Umbilical cord (tissue), 2 donors: ENCODE measurements around the gene MBNL2. TPM values are rescaled to one million over a fixed set of nuclear protein-coding genes. Genes with fewer than 3 reads are reported as not detected.
A peak's percentile ranks its signal among the peaks of the same experiment; 100 is the strongest.
"Not testable (repeated sequence)": the region's sequence is repeated elsewhere in the genome, so short reads cannot be mapped to it uniquely, and the experiment has no call there.

Experiments
- DNase-seq: peaks from one replicate; pipeline ENCODE4 v3.0.0-alpha.2; 2015; ENCODE audit warnings: low spot score
- total RNA-seq: library from RNA; depleted of rRNA; stranded (reverse); fragments of >200 nt; gene quantifications from one replicate; pipeline ENCODE4 v1.2.3, GENCODE V29; 2014; ENCODE audit warnings: low replicate concordance; ENCODE audit not compliant: insufficient read depth

The MBNL2 gene
- 119 TPM for total RNA-seq

DNA sequence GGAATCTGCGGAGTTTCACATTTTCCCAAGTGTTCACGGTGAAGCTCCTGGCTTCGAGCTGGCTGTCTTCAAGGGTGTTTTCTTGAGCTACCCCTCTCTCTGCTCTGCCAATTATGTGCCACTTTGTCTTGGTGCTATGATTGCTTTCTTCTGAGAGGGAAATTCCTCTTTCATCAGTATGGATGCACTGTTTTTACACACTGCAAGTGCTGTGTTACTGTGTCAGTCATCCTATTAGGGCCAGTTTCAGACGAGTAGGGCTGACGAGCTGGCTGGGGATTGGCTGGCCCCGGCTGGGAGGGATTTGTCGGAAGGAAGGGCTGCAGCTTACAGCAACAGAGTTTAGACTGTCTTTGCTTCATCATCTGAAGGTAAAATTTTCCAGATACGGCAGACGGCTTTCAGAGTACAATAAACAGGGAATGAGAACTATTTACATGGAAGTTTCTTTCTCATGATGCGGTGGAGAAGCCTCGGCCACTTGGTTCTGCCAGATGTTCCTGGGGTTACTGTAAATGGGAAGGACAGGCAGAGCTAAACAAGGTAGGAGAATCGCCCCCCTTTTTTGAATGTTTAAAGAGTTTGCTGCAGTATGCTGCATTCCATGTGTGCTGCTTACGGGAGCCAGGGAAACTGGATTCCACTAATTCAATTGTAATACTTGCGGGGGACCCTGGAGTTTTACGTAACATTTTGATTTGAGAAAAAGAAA lies at the start of gene MBNL2:
TSS of gene MBNL2 (plus strand) at position 345 of the 712 bp plus-strand sequence. CDS start 53,903 bp downstream, outside the sequence.
- DNase-seq = peak; percentile 98

GRCh38 chr13:97174638-97175037 lies 47.5 kb upstream of the MBNL2 start:
- DNase-seq = no peak

DNA sequence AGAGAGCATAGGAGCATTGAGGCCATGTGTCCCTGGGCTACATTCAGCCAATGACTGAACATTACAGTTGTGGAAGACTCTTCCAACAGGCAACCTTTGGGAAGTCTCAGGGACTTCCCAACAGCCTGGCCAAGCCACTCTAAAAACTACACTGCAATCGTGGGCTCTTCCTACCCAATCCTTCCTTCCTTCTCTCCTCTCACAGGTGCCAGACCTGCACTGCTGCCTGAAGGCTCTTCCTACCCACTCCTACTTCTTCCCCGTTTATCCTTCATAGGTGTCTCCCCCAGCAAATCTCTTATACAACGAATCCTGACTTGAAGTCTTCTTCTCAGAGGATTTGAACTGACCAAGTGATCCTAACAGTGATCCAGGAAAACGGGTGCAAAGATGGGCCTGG lies 47.1 kb upstream of the MBNL2 start:
- no peak for DNase-seq

DNA sequence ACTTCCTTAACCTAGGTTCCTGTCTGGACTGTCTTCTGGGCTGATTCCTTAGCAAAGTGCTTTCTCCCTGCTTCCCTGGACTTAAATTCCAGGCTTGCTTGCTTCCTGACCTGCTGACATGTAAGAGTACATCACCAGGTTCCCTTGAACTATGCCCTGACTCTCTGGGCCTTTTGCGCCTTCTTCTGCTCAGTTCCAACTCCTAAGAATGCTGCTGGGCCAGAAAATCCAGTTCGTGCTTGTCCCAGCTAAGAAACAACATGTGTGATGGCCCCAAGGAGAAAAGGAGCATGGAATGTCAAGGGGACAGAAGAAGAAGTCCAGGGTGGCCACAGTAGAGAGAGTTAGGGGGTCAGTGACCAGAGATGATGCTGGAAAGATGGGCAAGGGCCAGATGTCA lies 42.6 kb upstream of the MBNL2 start:
- DNase-seq = peak; percentile 11

DNA sequence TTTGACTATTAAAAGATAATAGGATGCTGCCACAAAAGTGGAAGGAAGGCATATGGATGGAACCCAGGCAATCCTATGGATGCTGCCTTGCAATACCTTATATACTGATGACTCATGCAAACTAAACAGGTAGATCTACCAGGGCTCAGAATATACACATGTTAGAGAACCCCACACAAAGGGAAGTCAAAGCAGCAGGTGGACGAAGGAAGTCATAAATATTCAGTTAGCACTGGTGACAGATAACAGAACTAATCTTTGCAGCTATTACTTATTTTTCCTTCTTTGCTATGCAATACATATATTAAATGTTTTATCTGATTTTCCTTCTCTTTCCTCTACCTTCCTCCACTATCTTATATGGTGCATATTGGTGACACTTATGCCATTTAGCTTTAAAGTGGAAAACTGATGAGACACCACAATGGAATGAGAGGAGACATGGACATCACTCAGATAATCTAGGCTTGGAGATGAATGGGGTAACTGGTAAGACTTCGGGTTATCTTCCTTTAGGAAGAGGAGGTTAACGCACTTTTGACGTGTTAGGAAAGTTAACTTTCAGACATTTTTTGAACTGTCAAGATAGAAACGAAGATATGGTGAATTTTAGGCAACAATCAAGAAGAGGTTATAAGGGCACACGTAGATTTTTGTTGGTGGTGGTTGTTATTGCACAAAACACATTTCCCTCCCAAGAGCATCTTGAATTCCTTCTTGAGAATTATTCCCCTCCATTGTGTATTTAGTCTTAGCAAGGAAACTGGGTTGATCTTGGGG lies 39.8 kb upstream of the MBNL2 start:
- DNase-seq = no peak

GRCh38 chr13:97185291-97185690 lies 36.8 kb upstream of the MBNL2 start:
- DNase-seq = no peak

DNA sequence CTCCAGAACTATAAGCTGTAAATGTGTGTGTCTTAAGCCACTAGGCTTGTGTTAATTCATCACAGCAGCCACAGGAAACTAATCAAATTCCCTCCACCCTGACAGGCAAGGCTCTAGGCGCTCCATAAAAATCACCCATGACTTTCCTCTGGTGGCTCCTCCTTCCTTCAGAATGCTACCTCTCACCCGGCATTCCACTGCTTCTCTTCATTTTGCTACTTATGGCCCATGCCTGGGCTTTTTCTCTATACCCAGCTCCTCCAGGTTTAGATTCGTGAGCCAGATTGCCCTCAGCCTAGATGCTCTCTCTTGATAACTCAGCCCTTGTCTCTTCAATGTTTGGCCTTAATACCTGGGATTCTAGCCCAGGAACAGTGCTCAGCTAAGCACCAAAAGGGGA lies 36.4 kb upstream of the MBNL2 start:
- no peak for DNase-seq

DNA sequence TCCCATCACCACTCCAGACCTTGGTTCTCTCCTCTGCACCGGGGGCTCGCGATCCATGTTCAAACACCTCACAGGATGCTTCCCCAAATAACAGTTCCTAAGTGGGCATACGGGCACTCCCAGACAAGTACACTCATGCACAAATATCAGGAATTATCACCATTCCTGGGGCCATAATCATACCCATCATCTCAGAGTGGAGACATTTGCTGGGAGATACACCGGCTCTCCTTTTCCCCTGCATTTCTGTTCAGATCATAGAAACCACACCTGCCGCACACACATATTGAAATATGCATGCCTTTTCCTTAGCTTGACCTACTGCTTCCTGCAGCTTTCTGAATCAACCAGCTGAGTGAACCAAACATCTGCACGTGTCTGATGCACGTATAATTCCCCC lies 33.9 kb upstream of the MBNL2 start:
- DNase-seq = no peak

GRCh38 chr13:97189928-97190327 lies 32.2 kb upstream of the MBNL2 start:
- no peak for DNase-seq

DNA sequence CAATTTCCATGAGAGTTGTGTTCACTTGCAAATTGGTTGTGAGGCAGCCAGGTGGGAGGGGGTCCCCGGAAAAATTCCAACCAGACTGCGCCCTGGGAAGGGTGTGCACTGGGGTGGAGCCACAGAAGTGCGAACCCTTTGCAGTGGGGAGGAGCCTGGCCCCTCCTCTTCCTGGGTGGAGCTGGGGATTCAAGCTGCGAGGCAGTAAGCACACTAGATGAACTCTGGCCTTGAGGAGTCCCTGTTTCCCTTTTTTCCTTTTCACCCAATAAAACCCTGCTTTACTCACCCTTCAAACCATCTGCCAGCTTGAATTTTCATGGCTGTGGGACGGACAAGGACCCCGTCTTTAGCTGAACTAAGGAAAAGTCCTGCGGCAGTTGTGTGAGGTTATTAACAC lies 31.0 kb upstream of the MBNL2 start:
- no peak for DNase-seq

GRCh38 chr13:97191615-97192014 lies 30.5 kb upstream of the MBNL2 start:
- no peak for DNase-seq

DNA sequence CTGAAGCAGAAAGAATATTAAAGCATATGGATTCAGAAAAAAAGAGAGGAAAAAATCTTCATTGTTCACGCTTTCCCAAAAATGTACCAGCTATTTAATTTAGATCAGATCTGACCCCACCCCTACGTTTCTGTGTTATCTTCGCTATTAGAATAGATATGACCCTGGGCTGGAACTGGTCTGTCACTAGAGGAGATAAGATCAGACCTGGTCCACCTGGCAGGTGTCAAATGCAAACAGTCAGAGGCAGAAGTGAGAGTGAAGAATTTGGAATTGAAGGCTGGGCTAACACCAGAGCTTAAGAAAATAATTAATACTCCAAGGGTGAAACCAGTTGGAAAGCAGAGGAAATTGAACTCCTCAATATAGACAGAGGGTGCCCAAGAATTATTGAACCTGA lies 30.0 kb upstream of the MBNL2 start:
- no peak for DNase-seq

DNA sequence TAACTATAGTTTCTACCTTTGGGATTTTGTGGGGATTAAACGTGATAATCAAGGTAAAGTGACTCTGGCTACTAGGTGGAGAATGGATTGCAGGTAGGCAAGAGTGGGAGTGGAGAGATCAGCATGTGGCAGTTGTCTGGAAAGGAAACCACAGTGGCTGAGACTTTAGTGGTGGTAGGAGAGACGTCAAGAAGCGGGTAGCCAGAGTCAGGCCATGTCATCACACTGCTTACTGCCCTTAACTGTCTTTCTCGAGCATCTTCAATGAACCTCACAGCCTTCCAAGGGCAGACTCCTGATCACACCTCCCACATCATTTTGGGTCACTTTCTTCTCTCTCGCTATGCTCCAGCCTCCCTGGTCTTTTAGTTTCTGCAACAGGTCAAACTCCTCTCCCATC lies 28.6 kb upstream of the MBNL2 start:
- no peak for DNase-seq

DNA sequence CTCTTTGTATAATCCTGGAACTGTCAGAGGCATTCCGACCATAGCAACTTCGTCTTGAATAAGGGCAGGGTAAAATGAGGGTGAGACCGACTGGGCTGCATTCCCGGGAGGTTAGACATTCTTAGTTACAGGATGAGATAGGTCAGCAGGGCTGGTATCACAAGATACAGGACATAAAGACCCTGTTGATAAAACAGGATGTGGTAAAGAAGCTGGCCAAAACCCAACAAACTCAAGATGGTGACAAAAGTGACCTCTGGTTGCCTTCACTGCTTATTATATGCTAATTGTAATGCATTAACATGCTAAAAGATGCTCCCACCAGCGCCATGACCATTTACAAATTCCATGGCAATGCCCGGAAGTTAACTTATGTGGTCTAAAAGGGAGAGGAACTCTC lies 27.7 kb upstream of the MBNL2 start:
- no peak for DNase-seq

DNA sequence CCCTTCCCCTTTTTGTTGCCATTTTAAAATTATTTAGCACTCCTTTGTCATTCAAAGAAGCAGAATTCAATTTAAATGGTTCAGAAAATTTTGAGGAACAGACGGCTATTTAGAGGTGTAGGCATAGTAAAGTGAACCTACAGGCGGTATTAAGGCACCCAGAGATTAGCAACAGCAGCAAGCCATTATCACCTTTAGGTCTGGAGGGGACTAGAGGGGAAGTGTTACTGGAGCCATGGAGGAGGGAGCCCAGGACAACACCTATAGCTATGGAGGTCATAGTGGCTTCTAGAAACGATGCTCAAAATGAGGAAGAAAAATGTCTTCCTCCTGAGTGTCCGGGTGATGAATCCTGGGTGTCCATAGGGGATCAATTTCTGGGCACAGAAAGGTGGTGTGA lies 25.8 kb upstream of the MBNL2 start:
- DNase-seq = no peak

- no peak for DNase-seq
Measured at GRCh38 chr13:97198753-97199152, 23.4 kb upstream of the MBNL2 start.

DNA sequence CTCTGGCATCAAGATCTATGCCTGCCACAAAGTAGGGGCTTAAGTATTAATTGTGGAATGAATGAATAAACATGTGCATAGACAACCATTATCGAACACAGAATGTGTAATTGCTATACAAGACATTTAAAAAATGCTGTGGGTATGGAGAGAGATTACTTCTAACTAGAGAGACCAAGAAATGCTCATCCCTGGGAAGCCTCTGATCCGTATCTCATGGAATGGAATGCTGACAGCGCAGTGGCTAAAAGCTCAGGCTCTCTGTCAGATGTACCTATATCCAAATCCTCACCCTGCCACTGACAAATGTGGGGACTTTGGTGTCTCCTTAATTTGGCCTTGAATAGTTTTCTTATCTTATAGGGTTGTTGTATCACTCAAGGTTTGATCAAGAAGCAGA lies 22.7 kb upstream of the MBNL2 start:
- DNase-seq = no peak

DNA sequence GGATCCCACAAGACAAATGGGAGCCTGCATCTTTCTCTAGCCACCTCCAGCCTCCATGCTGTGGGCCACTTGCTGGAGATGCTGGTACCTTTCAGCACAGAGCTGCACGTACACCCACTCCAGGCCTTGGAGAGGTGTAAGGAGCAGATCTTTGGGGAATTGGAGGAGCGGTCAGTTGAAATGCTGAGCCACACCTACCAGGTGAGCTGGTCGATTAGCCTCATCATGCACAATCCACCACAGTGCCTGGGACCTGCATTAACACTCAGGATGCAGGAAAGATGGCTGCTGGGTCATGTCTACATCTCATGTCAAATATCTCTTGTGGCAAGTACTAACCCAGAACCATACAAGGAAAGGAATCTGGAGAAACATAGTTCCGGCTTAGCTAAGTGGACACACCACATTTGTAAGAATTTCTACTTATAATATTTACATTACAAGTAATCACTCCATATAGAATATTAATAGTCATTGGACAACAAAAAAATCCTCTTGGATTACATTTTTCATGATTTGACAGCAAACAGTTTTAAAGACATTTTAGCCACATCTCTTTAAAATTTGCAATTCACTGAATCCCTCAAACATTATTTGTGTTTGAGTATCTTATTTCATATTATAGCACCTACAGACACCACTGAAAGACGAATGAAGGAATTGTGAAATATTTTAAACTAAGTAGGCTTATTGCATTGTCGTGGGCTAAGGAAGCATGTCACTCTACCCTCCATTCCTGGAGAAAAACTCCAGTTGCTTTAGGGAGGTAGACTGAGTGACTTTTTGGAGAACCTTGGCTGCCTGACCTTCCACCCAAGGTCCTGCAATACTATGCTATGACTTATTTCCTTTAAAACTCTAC lies 21.8 kb upstream of the MBNL2 start:
- DNase-seq = no peak

DNA sequence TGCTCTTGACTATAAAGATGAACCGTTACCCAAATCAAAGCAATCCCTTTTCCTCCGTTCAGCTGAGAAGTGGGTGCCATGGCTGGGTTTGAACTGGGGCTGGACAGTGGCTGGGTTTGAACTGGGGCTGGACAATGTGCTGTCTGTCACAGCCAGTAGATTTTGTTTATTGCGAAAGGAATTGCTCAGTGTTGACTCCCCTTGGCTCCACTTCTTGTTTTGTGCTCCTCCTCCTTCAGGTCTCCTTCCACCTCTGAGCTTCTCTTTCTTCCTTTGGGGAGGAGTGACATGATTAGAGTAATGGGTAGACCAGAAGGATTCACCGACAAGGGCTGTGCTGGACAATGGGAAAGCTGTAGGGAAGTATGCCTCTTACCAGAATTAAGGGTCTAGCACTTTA lies 19.4 kb upstream of the MBNL2 start:
- DNase-seq = no peak

- DNase-seq = no peak
Measured at GRCh38 chr13:97205465-97205864, 16.7 kb upstream of the MBNL2 start.

- DNase-seq = peak; percentile 69
Measured at GRCh38 chr13:97205982-97206381, 16.2 kb upstream of the MBNL2 start.

GRCh38 chr13:97207252-97207651 lies 14.9 kb upstream of the MBNL2 start:
- DNase-seq = not testable (repeated sequence)
